Mesothelial cell of epicardium (in vitro differentiated cells): ENCODE results near the gene PSMA8. TPM values are rescaled to one million over a fixed set of nuclear protein-coding genes. Genes with fewer than 3 reads are reported as not detected.

Source experiments
- DNase-seq, 2 experiments: peaks; one replicate each; pipeline ENCODE4 v3.0.0; 2021; ENCODE audit warnings: low spot score in 2 of 2; ENCODE audit not compliant: unreplicated experiment in 2 of 2
- H3K27ac Mint-ChIP-seq: 2 replicates; pipeline ENCODE4 v1.8.0; 2021; ENCODE audit warnings: mixed read lengths
- H3K27me3 Mint-ChIP-seq: 2 replicates; pipeline ENCODE4 v1.8.0; 2021; ENCODE audit warnings: low read depth, mixed read lengths
- H3K36me3 Mint-ChIP-seq: 2 replicates; pipeline ENCODE4 v1.8.0; 2021; ENCODE audit warnings: mixed read lengths
- H3K4me1 Mint-ChIP-seq: 2 replicates; pipeline ENCODE4 v1.8.0; 2021; ENCODE audit warnings: mixed read lengths
- H3K4me3 Mint-ChIP-seq: 2 replicates; pipeline ENCODE4 v1.8.0; 2021; ENCODE audit warnings: mild to moderate bottlenecking, moderate library complexity, mixed read lengths
- H3K9me3 Mint-ChIP-seq: 2 replicates; pipeline ENCODE4 v1.8.0; 2021; ENCODE audit warnings: mixed read lengths
- total RNA-seq: library from RNA; stranded (reverse); gene quantifications from 3 replicates; pipeline ENCODE4 v1.2.1, GENCODE V29; 2021
- TF ChIP-seq, protein P1 (sequence below): fragments of 200-600 bp; sonication (generic); IDR thresholded peaks from one replicate; pipeline ENCODE4 v1.5.0; 2021; ENCODE audit warnings: antibody characterized with exemption; ENCODE audit not compliant: unreplicated experiment

PSMA8 gene
- total RNA-seq, 1 donor from 2014 or later: not detected

DNA sequence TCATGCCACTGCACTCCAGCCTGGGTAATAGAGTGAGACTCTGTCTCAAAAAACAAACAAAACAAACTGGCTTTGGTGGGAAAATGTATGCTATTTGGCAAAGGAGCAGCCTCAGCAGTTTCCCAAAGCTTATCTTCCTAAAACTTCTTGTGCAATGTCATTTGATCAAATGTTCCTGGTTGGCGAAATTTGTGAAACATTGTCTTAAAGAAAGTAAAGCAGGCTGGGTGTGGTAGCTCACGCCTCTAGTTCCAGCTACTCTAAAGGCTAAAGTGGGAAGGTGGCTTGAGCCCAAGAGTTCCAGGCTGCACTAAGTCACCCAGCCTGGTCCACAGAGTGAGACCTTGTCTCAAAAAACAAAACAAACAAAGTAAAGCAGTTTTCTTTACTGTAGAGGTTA, 75.3 kb downstream of the PSMA8 start:
- Mint-ChIP-seq H3K27me3 (no peaks in the 10 kb centered on the region), H3K27ac (no peak overlapping the region), H3K4me3 (no peak overlapping the region), H3K9me3 (no peaks in the 10 kb centered on the region), H3K36me3 (no peaks in the 10 kb centered on the region), H3K4me1 (no peaks in the 10 kb centered on the region)
- TF ChIP-seq, protein P1, sequence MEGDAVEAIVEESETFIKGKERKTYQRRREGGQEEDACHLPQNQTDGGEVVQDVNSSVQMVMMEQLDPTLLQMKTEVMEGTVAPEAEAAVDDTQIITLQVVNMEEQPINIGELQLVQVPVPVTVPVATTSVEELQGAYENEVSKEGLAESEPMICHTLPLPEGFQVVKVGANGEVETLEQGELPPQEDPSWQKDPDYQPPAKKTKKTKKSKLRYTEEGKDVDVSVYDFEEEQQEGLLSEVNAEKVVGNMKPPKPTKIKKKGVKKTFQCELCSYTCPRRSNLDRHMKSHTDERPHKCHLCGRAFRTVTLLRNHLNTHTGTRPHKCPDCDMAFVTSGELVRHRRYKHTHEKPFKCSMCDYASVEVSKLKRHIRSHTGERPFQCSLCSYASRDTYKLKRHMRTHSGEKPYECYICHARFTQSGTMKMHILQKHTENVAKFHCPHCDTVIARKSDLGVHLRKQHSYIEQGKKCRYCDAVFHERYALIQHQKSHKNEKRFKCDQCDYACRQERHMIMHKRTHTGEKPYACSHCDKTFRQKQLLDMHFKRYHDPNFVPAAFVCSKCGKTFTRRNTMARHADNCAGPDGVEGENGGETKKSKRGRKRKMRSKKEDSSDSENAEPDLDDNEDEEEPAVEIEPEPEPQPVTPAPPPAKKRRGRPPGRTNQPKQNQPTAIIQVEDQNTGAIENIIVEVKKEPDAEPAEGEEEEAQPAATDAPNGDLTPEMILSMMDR: no peak
- no peak for DNase-seq

DNA sequence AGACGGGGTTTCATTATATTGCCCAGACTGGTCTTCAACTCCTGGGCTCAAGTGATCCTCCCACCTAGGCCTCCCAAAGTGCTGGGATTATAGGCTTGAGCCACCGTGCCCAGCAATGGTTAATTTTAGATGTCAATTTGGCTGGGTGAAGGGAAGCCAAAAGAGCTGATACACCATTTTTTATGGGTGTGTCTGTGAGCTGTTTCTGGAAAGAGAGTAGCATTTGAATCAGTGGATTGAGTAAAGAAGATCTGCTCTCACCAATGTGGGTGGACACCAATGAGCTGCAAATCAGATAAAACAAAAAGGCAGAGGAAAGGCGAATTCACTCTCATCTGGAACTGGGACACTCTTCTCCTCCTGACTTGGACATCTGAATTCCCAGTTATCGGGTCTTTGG, 76.5 kb downstream of the PSMA8 start:
- Mint-ChIP-seq H3K9me3 (no peaks in the 10 kb centered on the region), H3K36me3 (no peaks in the 10 kb centered on the region), H3K27ac (no peak overlapping the region), H3K4me3 (no peak overlapping the region), H3K27me3 (peaks cover 4% of the 10 kb centered on the region), H3K4me1 (no peaks in the 10 kb centered on the region)
- no peak for DNase-seq
- TF ChIP-seq, protein P1: no peak

DNA sequence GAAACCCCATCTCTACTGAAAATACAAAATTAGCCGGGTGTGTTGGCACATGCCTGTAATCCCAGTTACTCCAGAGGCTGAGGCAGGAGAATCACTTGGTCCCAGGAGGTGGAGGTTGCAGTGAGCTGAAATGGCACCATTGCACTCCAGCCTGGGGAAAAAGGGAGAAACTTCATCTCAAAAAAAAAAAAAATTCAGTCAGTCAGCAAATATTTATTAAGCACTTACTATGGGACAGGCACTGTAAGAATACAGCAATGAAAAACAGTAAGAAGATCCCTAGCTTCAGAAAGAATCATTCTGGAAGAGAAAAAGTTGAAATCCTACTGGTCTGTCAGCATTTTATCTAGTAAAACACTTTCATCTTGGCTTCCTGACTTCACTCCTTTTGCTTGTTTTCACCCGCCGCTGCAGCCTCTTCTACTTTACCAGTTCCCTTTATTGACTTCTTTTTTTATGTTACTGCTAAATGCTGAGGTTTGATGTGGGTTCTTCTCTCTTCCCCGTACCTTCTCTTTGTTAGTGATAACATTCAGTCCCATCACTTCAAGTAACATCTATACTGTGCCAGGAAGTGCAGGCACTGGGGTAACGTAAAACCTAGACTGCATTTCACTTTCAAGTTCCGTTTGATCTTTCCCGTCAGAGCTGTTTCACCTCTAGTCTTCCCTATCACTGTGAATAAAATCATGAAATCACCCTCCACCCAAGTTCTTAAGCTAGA, 81.7 kb downstream of the PSMA8 start:
- TF ChIP-seq, protein P1: no peak
- H3K4me1 Mint-ChIP-seq: no peaks in the 10 kb centered on the region

DNA sequence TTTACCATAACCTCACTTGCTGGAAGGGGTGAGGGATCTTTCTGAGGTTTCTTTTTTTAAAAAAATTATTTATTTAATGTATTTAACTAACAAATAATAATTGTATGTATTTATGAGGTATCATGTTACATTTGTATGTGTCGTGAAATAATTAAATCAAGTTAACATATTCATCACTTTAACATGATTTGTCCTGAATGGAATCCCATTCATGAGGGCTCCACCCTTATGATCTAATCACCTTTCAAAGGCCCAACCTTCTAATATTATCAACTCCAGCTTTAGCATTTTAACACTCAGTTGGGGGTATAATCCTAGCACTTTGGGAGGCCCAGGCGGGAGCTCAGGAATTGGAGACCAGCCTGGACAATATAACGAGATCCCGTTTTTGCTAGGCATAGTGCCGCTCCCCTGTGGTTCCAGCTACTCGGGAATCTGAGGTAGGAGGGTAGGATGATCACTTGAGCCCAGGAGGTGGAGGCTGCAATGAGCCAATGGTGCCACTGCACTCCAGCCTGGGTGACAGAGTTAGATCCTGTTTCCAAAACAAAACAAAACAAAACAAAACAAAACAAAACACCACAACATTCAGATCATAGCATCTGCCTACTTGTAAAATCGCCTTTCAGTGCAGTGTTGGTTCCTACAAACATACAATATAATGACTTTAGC, 91.5 kb downstream of the PSMA8 start:
- DNase-seq: no peak
- H3K27ac Mint-ChIP-seq: no peak overlapping the region
- H3K9me3 Mint-ChIP-seq: no peaks in the 10 kb centered on the region
- H3K36me3 Mint-ChIP-seq: no peaks in the 10 kb centered on the region
- TF ChIP-seq, protein P1: no peak
- peaks cover 23% of the 10 kb centered on the region for H3K27me3 Mint-ChIP-seq
- H3K4me1 Mint-ChIP-seq: peaks cover 14% of the 10 kb centered on the region
- H3K4me3 Mint-ChIP-seq: peak overlapping the region; percentile 86

More for the DNA sequence above, 81.7 kb downstream of the PSMA8 start:
- Mint-ChIP-seq H3K36me3 (no peaks in the 10 kb centered on the region), H3K9me3 (no peaks in the 10 kb centered on the region), H3K27ac (no peak overlapping the region), H3K4me3 (no peak overlapping the region), H3K27me3 (peaks cover 4% of the 10 kb centered on the region)
- DNase-seq: no peak

DNA sequence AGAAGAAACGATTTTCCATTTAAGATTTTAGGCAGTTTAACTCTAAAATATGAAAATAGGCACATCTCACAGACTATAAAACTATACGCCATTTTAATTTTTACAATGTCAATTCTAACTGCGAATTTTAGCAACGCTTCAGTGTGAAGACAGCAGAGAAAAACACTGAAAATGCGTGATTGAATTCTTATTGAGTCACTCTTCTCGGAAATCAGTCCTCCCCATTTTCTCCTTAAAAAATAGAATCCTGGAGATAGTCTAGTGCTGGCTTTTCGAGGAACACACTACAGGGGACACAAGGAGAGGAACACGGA, 92.2 kb downstream of the PSMA8 start:
- Mint-ChIP-seq H3K27me3 (peaks cover 23% of the 10 kb centered on the region), H3K9me3 (no peaks in the 10 kb centered on the region), H3K4me1 (peaks cover 14% of the 10 kb centered on the region), H3K27ac (peak overlapping the region; percentile 89), H3K4me3 (peak overlapping the region; percentile 86), H3K36me3 (no peaks in the 10 kb centered on the region)
- DNase-seq: no peak
- TF ChIP-seq, protein P1: no peak
